SKM-1 (cell line): ENCODE data around the gene UBXN6.

Experiments used
- DNase-seq: peaks from one replicate; lab custom pipeline; 2025; ENCODE audit not compliant: unreplicated experiment; lab: John Stamatoyannopoulos, UW

UBXN6 gene

DNA sequence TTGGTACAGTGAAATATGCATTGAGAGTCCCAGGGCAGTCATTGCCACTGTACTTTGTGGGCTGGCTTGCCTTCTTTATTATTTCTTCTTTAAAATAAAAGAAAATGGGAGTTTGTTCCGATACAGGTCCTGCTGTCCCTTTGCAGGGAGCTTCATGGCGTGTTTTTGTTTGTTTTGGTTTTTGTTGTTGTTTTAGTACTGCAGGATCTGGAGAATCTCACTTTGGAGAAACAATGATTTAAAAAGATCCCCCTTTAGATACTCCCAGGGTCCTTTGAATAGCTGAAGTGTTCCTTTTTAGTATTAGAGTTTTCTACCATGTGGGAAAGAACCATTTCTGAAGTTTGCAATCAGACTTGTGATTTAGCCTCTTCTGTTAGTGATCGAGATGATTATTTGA, 44.0 kb downstream of the UBXN6 start:
- DNase-seq: no peak

DNA sequence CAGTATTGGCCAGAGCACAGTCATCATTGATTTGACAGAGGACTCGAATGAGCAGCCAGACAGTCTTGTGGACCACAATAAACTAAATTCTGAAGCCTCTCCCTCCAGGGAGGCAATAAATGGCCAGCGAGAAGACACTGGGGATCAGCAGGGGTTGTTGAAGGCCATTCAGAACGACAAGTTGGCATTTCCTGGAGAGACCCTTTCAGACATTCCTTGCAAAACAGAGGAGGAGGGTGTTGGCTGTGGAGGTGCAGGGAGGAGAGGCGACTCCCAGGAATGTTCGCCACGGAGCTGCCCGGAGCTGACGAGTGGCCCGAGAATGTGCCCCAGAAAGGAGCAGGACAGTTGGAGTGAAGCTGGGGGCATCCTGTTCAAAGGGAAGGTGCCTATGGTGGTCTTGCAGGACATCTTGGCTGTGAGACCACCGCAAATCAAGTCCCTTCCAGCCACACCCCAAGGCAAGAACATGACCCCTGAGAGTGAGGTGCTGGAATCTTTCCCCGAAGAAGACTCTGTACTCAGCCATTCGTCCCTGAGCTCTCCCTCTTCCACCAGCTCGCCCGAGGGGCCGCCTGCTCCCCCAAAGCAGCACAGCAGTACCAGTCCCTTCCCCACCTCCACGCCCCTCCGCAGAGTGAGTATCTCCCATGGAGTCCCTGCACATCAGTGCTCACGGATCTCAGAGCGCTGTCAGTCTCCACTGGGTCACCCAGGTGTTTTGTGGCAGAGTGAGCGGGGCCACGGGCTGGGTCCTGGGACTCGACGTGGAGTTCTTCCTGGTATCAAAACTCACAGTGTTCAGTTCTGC, 48.3 kb downstream of the UBXN6 start:
- DNase-seq: no peak

DNA sequence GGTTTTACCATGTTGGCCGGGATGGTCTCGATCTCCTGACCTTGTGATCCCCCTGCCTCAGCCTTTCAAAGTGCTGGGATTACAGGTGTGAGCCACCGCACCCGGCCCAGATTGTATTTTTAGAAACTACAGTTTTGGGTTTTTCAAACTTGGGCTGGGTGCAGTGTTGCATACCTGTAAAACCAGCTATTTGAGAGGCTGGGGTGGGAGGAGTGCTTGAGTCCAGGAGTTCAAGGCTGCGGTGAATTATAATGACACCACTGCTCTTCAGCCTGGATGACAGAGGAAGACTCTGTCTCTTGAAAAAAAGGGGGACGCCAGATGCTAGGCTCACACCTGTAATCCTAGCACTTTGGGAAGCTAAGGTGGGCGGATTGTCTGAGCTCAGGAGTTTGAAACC, 51.0 kb downstream of the UBXN6 start:
- DNase-seq: no peak

DNA sequence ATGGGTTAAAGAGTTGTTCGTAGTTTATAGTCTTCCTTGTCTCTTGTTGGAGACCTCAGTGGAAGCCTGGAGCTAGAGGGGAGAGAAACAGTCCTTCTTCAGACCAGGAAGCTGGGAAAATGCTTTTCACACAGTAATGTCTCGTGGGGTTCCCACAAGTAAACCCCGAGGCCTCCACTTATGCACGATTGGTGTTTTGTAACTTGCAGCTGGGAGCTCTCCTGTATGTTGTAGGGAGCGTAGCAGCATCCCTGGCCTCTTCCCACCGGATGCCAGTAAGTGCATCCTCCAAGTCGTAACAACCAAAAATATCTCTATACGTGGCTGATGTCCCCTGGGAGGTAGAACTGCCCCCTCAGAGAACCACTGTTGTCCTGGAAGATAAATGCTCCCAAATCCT, 51.6 kb downstream of the UBXN6 start:
- DNase-seq: no peak

DNA sequence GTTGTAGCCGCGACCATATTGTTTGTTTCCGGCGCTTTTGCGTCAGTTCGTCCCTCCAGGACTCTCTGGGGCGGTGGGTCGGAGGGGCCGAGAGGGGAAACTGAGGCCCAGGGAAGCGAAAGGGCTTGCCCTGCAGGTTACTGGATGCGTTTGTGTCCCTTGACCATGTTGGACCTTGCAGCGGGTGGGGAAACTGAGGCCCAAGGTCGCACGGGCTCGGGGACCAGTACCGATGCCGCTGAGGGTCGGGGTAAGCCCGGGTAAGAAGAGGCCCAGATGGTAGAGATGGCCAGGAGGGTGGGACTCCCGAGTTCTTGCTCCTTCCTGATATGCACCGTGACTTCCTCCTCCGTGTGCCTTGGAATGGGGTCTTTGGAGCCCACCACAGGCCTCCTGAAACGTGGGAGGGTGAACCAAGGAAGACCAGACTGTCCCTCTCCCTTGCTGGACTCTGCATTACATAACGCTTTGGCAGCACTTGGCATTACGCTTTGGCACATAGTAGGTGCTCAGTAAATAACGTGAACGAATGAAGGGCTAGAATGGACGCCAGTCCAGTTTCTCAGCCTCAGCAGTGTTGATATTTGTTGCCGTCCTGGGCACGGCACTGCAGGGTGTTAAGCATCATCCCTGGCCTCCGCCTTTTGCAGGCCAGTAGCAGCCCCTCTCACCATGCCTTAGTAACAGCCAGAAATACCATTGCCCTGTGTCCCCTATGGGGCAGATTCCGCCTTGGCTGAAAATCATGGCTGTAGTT, 54.4 kb downstream of the UBXN6 start:
- DNase-seq: no peak

DNA sequence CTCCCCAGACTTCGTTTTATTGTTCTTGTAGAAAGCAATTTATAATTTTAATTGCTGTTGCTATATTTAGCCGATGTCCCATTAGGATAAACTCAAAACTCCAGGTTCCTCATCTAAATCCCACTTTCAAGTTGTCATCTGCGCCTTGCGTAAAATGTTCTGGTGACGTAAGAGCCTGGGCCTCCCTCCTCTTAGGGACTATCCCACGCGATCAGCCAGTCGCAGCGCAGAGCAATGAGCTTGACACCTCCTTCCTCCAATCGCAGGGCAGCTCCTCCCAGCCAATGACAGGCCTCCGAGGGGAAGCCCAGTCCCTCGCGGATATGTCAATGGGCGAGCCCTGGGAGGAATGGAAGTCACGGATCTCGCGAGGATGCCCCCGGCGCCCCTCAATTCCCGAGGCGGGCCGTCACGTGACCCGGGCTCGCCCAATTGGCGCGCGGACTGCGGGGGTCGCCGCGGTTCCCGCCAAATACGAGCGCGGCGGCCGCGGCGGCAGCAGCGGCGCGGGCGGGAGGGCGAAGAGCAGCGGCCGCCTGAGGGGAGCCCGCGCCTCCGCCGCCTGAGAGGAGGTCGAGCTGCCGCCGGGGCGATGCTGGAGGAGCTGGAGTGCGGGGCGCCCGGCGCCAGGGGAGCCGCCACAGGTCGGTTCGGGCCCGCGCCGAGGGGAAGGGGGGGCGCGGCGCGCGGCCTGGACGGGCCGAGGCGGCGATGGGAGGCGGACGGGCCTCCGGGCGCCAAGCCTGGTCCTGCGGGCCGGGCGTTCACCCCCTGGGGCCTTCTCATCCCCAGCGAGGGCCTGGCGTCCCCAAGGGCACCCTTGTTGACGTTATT, 55.2 kb downstream of the UBXN6 start, which contains the start of gene CHAF1A:
Gene CHAF1A (plus strand): TSS at position 470 of the 834 bp plus-strand sequence. CDS start 123 bp downstream, at position 593.
- peak; percentile 99 for DNase-seq

DNA sequence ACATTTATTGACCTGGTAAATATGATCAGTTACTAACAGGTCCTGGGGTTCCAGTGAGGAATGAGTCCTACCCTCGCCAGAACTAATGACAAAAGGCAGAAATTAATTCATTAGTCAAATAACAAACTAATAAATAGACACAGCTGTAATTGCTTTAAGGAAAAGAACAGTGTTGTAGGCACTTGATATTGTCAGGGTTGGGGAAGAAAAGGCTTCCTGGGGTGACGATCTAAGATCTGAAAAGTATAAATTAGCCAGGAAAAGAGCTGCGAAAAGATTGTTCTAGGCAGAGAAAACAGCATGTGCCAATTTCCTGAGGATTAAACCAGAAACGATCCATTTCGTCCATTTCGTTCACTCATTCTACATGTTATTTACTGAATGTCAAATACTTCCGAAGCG, 55.8 kb downstream of the UBXN6 start:
- peak; percentile 63 for DNase-seq

DNA sequence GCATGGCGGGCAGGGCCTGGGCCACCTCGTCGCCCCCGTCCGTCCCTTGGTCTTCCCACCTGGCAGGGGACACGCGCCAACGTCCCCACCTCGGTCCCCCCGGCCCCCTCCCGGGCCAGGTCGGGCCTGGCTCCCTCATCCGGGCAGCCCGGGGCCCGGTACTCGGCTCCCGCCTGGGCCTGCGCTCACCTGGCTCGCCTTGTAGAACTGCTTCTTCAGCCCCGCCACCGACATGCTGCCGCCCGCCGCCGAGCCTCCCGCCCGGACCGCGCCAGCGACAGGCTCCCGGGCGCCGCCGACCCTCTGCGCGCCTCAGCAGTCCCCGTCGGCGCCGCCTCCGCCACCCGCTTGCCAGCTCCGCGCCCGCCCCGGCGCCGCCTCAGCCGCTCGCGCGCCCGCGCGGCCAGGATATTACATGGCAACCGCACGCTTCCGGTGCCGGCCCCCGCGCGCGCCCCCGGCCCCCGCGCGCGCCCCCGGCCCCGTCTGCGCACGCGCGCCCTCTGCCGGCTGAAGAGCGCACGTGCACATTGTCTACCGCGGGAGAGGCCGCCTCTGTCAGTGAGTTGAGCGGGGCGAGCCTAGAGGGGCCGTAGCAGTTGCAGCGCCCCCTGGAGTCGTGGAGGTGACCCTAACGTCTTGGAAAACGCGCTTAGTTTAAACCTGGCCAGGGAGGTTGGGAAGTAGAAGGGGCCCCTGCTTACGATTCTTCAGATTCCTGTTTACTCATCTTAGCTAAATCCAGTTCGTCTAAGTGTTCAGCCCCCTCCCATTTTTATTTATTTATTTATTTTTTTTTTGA, 57.3 kb downstream of the UBXN6 start, which contains the start of gene SH3GL1:
Gene SH3GL1 (minus strand): TSS at position 413 of the 802 bp plus-strand sequence. CDS start 179 bp downstream, at position 234.
- DNase-seq: peak; percentile 88

DNA sequence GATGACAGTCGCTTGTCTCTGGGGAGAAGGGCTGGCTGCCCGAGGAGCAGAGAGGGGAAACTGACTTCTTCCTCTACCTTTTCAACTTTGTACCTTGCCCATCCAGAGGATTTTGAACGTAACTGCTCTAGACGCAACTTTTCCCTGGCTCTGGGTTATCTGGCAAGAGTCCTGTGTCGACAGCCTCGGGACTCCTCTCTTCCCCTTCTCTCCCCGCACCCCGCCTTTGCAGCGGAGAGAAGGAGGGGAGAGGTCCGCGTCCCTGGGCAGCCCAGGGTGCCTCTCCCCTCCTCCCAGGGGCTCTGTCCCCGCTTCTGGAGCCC, 57.8 kb downstream of the UBXN6 start:
- peak; percentile 20 for DNase-seq

DNA sequence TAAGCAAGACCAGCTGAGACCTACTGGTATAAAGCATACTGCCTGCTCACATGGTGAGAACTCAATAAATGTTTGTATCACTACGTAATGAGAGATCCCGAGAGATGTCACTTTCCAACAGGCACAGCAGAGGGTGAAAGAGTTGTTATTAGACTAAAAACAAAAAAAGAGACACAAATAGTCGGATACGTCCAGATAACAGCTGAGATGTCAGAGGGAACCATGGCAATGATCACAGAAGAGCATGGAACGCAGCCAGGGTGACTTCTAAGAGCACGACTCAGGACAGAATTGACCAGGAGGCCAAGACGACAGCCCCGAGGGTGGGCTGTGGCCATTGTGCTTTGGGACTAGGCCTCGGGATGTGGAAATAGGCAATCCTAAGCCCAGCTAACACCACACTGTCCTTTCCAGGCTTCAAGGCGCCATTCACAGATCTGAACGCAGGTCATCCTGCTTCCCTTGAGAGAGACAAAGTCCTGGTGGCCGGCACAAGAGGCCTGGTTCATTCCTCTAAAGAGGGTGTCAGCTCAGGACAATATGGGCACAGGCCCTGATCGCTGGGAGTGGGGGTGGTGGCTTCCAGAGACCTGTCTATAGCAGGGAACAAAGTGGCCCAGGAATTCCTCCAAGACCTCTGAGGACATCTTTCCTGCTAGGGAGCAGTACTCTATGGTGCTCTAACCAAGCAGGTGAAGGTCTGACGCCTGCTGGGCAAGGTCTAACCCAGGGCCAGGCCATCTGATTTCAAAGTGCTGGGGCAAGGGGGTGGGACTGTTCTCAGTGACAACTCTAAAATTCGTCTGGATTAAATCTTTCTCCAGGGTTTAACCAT, 60.4 kb downstream of the UBXN6 start:
- no peak for DNase-seq
